ENCODE measurements around the gene CD2AP.

- TF ChIP-seq CTCF (IDR thresholded peaks at IDR 0.05) (no peak), POLR2A (IDR thresholded peaks at IDR 0.05) (no peak)
Measured at GRCh38 chr6:47524136-47524845, 46.7 kb downstream of the CD2AP start.
